GM12864 (cell line): Measurements from ENCODE around the gene NEB.
"Not testable (repeated sequence)": the region's sequence is repeated elsewhere in the genome, so short reads cannot be mapped to it uniquely, and the experiment has no call there.

ENCODE experiments used
- DNase-seq: peaks from one replicate; pipeline ENCODE4 v3.0.0-alpha.2; 2011; ENCODE audit warnings: low read depth
- H3K4me3 ChIP-seq: 2 replicates; pipeline ENCODE4 v1.5.1; 2011; ENCODE audit warnings: mild to moderate bottlenecking, low read depth, low read length, control low read depth
- TF ChIP-seq, protein P1 (sequence below): IDR thresholded peaks from 2 replicates; pipeline ENCODE4 v1.5.1; 2011; ENCODE audit warnings: low read depth, mild to moderate bottlenecking, moderate library complexity, low read length, control low read depth, inconsistent platforms; ENCODE audit errors: missing control alignments

The NEB gene

DNA sequence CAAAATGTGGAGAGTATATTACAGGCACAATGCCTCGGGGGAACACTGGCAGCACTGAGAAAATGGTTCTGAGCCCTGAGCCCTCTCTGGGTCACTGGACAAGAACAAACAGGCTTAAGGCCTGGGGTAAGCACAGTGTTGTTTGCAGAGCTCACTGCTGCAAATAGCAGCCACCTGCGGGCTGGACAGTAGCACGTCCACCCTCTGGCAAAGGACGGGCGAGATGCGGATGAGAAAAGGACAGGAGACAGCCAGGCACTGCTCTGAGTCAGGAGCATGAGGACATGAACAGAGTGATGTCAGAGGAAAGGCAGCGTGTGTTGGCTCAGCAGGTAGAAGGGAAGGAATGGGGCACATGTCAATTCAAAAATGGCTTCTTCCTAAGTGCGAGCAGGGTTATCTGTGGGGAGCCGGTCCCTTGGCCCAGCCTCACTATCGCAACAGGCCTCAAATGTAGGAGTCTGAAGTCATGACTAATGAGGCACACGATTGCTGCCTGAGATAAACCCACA is 25.9 kb upstream of the NEB start:
- no peak overlapping the region for H3K4me3 ChIP-seq
- TF ChIP-seq, protein P1, sequence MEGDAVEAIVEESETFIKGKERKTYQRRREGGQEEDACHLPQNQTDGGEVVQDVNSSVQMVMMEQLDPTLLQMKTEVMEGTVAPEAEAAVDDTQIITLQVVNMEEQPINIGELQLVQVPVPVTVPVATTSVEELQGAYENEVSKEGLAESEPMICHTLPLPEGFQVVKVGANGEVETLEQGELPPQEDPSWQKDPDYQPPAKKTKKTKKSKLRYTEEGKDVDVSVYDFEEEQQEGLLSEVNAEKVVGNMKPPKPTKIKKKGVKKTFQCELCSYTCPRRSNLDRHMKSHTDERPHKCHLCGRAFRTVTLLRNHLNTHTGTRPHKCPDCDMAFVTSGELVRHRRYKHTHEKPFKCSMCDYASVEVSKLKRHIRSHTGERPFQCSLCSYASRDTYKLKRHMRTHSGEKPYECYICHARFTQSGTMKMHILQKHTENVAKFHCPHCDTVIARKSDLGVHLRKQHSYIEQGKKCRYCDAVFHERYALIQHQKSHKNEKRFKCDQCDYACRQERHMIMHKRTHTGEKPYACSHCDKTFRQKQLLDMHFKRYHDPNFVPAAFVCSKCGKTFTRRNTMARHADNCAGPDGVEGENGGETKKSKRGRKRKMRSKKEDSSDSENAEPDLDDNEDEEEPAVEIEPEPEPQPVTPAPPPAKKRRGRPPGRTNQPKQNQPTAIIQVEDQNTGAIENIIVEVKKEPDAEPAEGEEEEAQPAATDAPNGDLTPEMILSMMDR, result no peak
- no peak for DNase-seq

DNA sequence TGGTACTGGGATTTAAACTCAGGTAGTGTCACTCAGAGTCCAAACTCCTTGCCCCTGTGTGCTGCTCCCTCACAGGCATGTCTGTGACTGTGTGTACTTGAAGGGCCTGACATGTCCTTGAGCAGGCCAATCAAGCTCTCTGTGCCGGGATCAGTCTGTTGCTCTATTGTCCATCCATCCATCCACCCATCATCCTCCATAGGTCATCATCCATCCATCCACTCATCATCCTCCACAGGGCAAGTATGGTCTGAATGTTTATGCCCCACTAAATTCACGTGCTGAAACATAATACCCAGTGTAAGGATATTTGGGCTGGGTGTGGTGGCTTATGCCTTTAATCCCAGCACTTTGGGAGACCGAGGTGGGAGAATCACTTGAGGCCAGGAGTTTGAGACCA is 24.5 kb upstream of the NEB start:
- DNase-seq, result no peak
- H3K4me3 ChIP-seq, result no peak overlapping the region
- TF ChIP-seq, protein P1, result no peak

DNA sequence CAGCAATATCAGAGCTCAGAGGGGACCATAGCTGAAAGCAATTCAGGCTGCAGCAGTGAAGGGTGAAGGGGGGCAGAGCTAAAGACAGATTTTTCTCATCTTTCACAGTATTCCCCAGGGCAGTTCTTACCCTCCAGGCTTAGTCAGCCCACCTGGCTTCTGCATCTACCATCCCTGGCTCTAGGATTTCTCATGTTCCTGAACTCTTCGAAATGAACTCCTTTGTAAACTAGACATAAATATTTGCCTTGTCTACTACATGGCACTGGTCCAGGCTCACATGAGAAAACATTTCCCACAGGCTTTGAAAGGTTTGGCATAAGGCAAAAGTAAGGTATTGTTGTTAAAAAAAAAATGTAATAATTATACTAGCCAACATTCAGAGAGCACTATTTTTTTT is 23.6 kb upstream of the NEB start:
- DNase-seq, result no peak
- TF ChIP-seq, protein P1, result no peak
- H3K4me3 ChIP-seq, result no peak overlapping the region

DNA sequence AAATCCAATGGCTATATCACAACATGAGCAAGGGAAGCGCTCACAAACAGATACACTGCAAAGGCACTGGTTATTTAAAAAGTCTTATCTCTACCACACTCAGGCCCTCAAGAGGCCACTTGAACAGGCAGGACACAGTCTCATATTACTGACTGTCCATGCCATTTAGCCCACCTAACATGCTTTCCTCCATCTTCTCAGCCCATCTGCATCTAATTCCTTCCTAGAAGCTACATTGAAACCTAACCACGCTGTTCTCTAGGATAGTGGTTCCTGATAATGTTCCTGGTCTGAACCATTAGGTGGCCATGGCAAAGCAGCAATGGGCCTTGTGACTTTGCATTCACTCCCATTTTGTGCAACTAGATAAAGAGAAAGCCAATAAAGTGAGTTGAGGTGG is 22.5 kb upstream of the NEB start:
- TF ChIP-seq, protein P1, result no peak
- no peak for DNase-seq
- no peak overlapping the region for H3K4me3 ChIP-seq

DNA sequence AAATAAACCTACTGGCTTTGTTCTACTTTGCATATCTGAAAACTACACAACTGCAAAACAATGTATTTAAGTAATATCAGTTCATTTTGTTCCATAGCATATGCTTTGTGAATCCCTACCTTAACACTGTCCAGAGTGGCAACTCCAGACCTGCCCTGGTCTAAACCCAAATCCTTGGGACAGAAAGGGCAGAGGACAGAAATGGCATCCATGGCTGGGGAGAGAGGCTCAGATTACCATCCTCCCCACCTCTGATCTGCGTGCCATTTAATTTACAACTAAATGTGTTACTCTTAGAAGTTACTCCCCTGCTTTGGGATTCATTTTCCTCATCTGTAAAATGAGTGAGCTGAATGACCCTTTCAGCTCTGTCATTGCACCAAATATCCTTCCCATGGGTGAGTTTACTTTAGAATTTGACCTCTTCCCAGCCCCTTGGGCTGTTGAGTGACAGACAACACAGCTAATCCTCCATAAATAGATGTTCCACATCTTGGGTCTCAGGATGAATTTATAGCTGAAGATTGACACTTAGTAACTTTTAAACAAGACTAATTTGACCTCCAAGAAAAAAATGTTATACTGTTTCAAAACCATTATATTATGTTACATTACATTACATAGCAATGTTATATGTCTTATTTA is 20.1 kb upstream of the NEB start:
- H3K4me3 ChIP-seq, result no peak overlapping the region
- DNase-seq, result no peak
- TF ChIP-seq, protein P1, result no peak

DNA sequence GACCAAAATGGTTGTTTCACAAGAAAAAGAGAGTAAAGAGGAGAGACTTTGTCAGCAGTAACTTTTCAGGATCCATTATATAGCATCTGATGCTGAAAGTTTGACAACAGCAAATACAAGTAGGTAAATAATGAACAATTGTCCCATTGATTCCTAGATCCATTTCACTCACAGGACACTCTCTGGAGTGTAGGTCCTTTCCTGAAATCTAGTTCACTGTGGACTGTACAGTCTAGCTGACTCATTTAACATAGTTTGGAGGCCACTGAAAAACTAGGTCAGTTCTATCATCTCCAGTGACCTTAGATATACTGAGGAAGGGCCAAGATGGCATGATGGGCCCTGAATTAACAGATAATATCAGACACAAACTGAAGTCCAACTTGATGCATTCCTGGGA is 19.3 kb upstream of the NEB start:
- no peak for DNase-seq
- TF ChIP-seq, protein P1, result no peak
- no peak overlapping the region for H3K4me3 ChIP-seq

DNA sequence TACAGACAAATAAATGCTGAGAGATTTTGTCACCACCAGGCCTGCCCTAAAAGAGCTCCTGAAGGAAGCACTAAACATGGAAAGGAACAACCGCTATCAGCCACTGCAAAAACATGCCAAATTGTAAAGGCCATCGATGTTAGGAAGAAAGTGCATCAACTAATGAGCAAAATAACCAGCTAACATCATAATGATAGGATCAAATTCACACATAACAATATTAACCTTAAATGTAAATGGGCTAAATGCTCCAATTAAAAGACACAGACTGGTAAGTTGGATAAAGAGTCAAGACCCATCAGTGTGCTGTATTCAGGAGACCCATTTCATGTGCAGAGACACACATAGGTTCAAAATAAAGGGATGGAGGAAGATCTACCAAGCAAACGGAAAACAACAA is 11.0 kb upstream of the NEB start:
- not testable (repeated sequence) for DNase-seq, H3K4me3 ChIP-seq
